NCI-H2107 treated with DMSO at 0.1 percent for 48 hours (cell line): ENCODE measurements around the gene CACNA1D.

Source experiments
- DNase-seq: peaks from one replicate; lab custom pipeline; 2025; ENCODE audit not compliant: unreplicated experiment; lab: John Stamatoyannopoulos, UW

The CACNA1D gene

GRCh38 chr3:53837331-53837730 is 342.9 kb downstream of the CACNA1D start:
- DNase-seq: no peak

- DNase-seq: no peak
These were observed 346.9 kb downstream of the CACNA1D start for GRCh38 chr3:53841296-53841695.

GRCh38 chr3:53842436-53843194 is 348.2 kb downstream of the CACNA1D start:
- peak; percentile 24 for DNase-seq

- no peak for DNase-seq
These were observed 349.1 kb downstream of the CACNA1D start for GRCh38 chr3:53843195-53844177.

GRCh38 chr3:53844262-53845102 is 350.1 kb downstream of the CACNA1D start:
- no peak for DNase-seq

- DNase-seq: no peak
These were observed 350.9 kb downstream of the CACNA1D start for GRCh38 chr3:53845103-53845880.

GRCh38 chr3:53845881-53846133 is 351.4 kb downstream of the CACNA1D start:
- DNase-seq: no peak

GRCh38 chr3:53846134-53846850 is 351.9 kb downstream of the CACNA1D start, which contains the start of the genes CHDH and IL17RB:
Gene CHDH, minus strand, starts transcription at chr3:53846419. Its CDS starts 22,411 bp downstream, at chr3:53824008.
Gene IL17RB, plus strand, starts transcription at chr3:53846568. Its CDS starts 21 bp downstream, at chr3:53846589.
- no peak for DNase-seq

GRCh38 chr3:53846851-53847155 is 352.4 kb downstream of the CACNA1D start:
- no peak for DNase-seq

- DNase-seq: no peak
These were observed 355.5 kb downstream of the CACNA1D start for GRCh38 chr3:53849916-53850315.

- no peak for DNase-seq
These were observed 356.5 kb downstream of the CACNA1D start for GRCh38 chr3:53850895-53851294.

GRCh38 chr3:53856964-53857363 is 362.6 kb downstream of the CACNA1D start:
- no peak for DNase-seq

- DNase-seq: no peak
These were observed 363.8 kb downstream of the CACNA1D start for GRCh38 chr3:53858096-53858741.

GRCh38 chr3:53859178-53859577 is 364.8 kb downstream of the CACNA1D start:
- DNase-seq: no peak

GRCh38 chr3:53860196-53860595 is 365.8 kb downstream of the CACNA1D start:
- no peak for DNase-seq

- DNase-seq: no peak
These were observed 367.8 kb downstream of the CACNA1D start for GRCh38 chr3:53862241-53862640.

- no peak for DNase-seq
These were observed 368.7 kb downstream of the CACNA1D start for GRCh38 chr3:53863145-53863544.
